Hepatocyte (in vitro differentiated cells): Measurements from ENCODE around the gene SCN1B.

Experiments
- EZH2 ChIP-seq: fragments of 200-600 bp; sonication (generic); IDR thresholded peaks from 2 replicates; pipeline ENCODE4 v1.6.1; 2016; ENCODE audit warnings: antibody characterized with exemption, mild to moderate bottlenecking, borderline replicate concordance
- EZH2phosphoT487 ChIP-seq: fragments of 200-600 bp; sonication (generic); IDR thresholded peaks from one replicate; pipeline ENCODE4 v1.6.1; 2018; ENCODE audit warnings: antibody characterized with exemption, mild to moderate bottlenecking, low read depth, moderate library complexity; ENCODE audit not compliant: unreplicated experiment, severe bottlenecking
- TF ChIP-seq, protein P1 (sequence below): fragments of 200-600 bp; sonication (generic); IDR thresholded peaks from 2 replicates; pipeline ENCODE4 v1.5.1; 2016; ENCODE audit warnings: antibody characterized with exemption, mild to moderate bottlenecking; ENCODE audit not compliant: poor library complexity

DNA sequence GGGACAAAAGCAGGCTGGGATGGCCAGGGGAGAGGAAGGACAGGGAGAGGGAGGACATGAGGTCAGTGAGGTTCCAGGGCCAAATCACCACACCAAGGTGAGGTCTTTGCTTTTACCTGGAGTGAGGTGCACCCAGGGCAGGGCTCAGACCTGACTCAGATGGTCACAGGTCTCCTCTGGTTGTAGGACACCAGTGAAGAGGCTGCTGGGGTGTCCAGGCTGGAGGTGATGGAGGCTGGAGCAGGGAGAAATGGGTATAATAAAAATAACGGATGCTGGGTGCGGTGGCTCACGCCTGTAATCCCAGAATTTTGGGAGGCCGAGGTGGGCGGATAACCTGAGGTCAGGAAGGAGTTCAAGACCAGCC lies 23.3 kb upstream of the SCN1B start:
- TF ChIP-seq, protein P1, sequence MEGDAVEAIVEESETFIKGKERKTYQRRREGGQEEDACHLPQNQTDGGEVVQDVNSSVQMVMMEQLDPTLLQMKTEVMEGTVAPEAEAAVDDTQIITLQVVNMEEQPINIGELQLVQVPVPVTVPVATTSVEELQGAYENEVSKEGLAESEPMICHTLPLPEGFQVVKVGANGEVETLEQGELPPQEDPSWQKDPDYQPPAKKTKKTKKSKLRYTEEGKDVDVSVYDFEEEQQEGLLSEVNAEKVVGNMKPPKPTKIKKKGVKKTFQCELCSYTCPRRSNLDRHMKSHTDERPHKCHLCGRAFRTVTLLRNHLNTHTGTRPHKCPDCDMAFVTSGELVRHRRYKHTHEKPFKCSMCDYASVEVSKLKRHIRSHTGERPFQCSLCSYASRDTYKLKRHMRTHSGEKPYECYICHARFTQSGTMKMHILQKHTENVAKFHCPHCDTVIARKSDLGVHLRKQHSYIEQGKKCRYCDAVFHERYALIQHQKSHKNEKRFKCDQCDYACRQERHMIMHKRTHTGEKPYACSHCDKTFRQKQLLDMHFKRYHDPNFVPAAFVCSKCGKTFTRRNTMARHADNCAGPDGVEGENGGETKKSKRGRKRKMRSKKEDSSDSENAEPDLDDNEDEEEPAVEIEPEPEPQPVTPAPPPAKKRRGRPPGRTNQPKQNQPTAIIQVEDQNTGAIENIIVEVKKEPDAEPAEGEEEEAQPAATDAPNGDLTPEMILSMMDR = no peak
- TF ChIP-seq EZH2 (no peak), EZH2phosphoT487 (no peak)
